Measurements from ENCODE around the gene EBI3.

GRCh38 chr19:4181053-4181508, 48.2 kb upstream of the EBI3 start:
- TF ChIP-seq BACH2 (CRISPR knock-in tag; IDR thresholded peaks at IDR 0.05; ENCODE audit: borderline replicate concordance), result no peak
- no peak for TF ChIP-seq CSDC2 (CRISPR knock-in tag; IDR thresholded peaks at IDR 0.05)
- TF ChIP-seq RARB (CRISPR knock-in tag; IDR thresholded peaks at IDR 0.05), result no peak
- no peak for TF ChIP-seq TSHZ2 (CRISPR knock-in tag; IDR thresholded peaks at IDR 0.05)
- no peak for TF ChIP-seq CSRNP3 (CRISPR knock-in tag; IDR thresholded peaks at IDR 0.05)
- no peak for TF ChIP-seq TOX (CRISPR knock-in tag; IDR thresholded peaks at IDR 0.05; ENCODE audit: borderline replicate concordance)
- no peak for TF ChIP-seq CREB5 (CRISPR knock-in tag; IDR thresholded peaks at IDR 0.05; ENCODE audit: low read depth)
- no peak for TF ChIP-seq ZFP30 (CRISPR knock-in tag; IDR thresholded peaks at IDR 0.05)
- TF ChIP-seq PPARA (CRISPR knock-in tag; IDR thresholded peaks at IDR 0.05; ENCODE audit: borderline replicate concordance), result no peak
- no peak for TF ChIP-seq PATZ1 (CRISPR knock-in tag; IDR thresholded peaks at IDR 0.05; ENCODE audit: borderline replicate concordance)
